DOHH2 (cell line): ENCODE results near the gene IST1.

ENCODE experiments used
- EZH2phosphoT487 ChIP-seq: fragments of 200-600 bp; sonication (generic); IDR thresholded peaks from 2 replicates; pipeline ENCODE4 v1.6.1; 2017; ENCODE audit warnings: borderline replicate concordance, mild to moderate bottlenecking, antibody characterized with exemption, low read length, moderate library complexity, mixed read lengths
- TF ChIP-seq, protein P1 (sequence below): fragments of 200-600 bp; sonication (generic); IDR thresholded peaks from one replicate; pipeline ENCODE4 v1.5.1; 2014; ENCODE audit warnings: antibody characterized with exemption, mild to moderate bottlenecking, low read depth, low read length; ENCODE audit not compliant: poor library complexity, severe bottlenecking

DNA sequence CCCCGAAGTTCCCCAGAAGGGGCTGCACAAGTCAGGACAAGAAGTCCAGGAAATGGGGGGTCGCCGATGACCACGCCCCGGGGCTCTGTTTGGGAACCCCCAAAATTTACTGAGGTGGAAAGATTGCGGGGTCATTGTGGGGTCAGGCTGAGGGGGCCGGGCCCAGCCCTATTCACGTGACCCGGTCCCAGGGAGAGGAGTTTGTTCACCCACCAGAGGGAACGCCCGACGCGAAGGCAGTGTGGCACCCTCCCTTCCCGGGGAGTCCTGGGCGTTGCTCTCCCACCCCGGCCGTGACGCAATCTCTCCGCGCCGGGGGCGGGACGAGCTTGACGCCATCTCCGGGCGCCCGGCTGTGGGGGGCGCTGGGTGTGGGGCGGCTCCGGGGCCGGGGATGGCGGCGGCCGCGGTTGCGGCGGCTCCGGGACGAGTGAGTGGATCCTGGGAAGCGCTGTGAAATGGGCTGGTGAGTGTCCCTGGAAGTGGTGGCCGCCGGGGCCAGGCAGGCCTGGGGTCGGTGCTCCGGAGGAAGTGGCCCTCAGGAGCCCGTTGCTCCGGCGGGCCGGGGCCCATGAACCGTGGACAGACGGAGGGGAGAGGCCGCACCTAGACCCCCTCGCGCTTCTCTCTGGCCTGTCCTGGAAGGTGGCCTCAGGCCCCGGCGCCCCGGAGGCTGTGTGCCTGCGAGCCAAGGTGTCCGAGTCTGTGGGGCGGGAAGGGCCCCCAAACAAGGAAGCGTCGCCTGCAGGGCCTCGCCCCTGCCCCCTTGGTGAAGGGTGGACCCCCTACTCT lies 49.5 kb upstream of the IST1 start, which contains the start of gene ATXN1L:
- TF ChIP-seq, protein P1, sequence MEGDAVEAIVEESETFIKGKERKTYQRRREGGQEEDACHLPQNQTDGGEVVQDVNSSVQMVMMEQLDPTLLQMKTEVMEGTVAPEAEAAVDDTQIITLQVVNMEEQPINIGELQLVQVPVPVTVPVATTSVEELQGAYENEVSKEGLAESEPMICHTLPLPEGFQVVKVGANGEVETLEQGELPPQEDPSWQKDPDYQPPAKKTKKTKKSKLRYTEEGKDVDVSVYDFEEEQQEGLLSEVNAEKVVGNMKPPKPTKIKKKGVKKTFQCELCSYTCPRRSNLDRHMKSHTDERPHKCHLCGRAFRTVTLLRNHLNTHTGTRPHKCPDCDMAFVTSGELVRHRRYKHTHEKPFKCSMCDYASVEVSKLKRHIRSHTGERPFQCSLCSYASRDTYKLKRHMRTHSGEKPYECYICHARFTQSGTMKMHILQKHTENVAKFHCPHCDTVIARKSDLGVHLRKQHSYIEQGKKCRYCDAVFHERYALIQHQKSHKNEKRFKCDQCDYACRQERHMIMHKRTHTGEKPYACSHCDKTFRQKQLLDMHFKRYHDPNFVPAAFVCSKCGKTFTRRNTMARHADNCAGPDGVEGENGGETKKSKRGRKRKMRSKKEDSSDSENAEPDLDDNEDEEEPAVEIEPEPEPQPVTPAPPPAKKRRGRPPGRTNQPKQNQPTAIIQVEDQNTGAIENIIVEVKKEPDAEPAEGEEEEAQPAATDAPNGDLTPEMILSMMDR, result no peak
- no peak for TF ChIP-seq EZH2phosphoT487
